Measurements from ENCODE around the gene ZC3HAV1. TPM values are rescaled to one million over a fixed set of nuclear protein-coding genes. Genes with fewer than 3 reads are reported as not detected.
"Not testable (repeated sequence)": the region's sequence is repeated elsewhere in the genome, so short reads cannot be mapped to it uniquely, and the experiment has no call there.

The ZC3HAV1 gene
- total RNA-seq, 1 experiment from 2014 or later: 38.0 TPM

DNA sequence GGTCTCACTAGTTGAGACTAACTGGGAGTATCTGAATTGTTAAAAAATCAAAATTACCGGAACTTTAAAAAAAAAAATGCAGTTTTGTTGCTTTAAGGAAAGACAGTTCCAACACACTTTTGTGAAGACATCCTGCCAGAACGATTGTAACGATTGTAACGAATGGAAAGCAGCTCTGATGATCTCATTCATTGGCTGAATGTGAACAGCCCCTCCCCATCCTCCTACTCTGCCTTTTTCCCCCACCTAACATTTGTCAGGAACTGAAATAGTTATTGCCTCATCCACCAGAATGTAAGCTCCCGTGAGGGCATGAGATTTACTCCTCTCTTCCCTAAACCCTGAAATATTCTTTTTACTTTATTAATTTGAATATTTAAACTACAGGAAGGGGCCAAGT lies 50.6 kb downstream of the ZC3HAV1 start (continued):
- no peak for TF ChIP-seq ATF6 (CRISPR knock-in tag; IDR thresholded peaks at IDR 0.05)

- Mint-ChIP-seq H3K4me1 (no peaks in the 10 kb centered on the region), H3K27me3 (ENCODE audit: low read depth) (no peaks in the 10 kb centered on the region), H3K4me3 (no peak overlapping the region), H3K36me3 (peaks cover 38% of the 10 kb centered on the region), H3K27ac (no peak overlapping the region; the same call in 1 of the 2 replicates), H3K9me3 (no peaks in the 10 kb centered on the region)
- DNase-seq (ENCODE audit: low spot score) (no peak), ATAC-seq (no peak)
- CTCF ChIA-PET: interaction anchor here (0.7 kb wide), 1 partner anchor 265 kb away, joined by 3 read pairs; no protein-coding TSS in a partner anchor
- TF ChIP-seq, protein P1, sequence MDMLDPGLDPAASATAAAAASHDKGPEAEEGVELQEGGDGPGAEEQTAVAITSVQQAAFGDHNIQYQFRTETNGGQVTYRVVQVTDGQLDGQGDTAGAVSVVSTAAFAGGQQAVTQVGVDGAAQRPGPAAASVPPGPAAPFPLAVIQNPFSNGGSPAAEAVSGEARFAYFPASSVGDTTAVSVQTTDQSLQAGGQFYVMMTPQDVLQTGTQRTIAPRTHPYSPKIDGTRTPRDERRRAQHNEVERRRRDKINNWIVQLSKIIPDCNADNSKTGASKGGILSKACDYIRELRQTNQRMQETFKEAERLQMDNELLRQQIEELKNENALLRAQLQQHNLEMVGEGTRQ (CRISPR knock-in tag; IDR thresholded peaks at IDR 0.05): no peak
- no peak for TF ChIP-seq ZNF121 (CRISPR knock-in tag; IDR thresholded peaks at IDR 0.05)
- TF ChIP-seq, protein P2, sequence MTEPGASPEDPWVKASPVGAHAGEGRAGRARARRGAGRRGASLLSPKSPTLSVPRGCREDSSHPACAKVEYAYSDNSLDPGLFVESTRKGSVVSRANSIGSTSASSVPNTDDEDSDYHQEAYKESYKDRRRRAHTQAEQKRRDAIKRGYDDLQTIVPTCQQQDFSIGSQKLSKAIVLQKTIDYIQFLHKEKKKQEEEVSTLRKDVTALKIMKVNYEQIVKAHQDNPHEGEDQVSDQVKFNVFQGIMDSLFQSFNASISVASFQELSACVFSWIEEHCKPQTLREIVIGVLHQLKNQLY (CRISPR knock-in tag; IDR thresholded peaks at IDR 0.05): no peak
- no peak for TF ChIP-seq E2F5 (CRISPR knock-in tag; IDR thresholded peaks at IDR 0.05)
- TF ChIP-seq, protein P3, sequence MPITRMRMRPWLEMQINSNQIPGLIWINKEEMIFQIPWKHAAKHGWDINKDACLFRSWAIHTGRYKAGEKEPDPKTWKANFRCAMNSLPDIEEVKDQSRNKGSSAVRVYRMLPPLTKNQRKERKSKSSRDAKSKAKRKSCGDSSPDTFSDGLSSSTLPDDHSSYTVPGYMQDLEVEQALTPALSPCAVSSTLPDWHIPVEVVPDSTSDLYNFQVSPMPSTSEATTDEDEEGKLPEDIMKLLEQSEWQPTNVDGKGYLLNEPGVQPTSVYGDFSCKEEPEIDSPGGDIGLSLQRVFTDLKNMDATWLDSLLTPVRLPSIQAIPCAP (CRISPR knock-in tag; IDR thresholded peaks at IDR 0.05): no peak
- TF ChIP-seq RORB (CRISPR knock-in tag; IDR thresholded peaks at IDR 0.05): no peak
- no peak for TF ChIP-seq SMAD4 (CRISPR knock-in tag; IDR thresholded peaks at IDR 0.05)
- no peak for TF ChIP-seq MYBL2 (CRISPR knock-in tag; IDR thresholded peaks at IDR 0.05)
- TF ChIP-seq, protein P4, sequence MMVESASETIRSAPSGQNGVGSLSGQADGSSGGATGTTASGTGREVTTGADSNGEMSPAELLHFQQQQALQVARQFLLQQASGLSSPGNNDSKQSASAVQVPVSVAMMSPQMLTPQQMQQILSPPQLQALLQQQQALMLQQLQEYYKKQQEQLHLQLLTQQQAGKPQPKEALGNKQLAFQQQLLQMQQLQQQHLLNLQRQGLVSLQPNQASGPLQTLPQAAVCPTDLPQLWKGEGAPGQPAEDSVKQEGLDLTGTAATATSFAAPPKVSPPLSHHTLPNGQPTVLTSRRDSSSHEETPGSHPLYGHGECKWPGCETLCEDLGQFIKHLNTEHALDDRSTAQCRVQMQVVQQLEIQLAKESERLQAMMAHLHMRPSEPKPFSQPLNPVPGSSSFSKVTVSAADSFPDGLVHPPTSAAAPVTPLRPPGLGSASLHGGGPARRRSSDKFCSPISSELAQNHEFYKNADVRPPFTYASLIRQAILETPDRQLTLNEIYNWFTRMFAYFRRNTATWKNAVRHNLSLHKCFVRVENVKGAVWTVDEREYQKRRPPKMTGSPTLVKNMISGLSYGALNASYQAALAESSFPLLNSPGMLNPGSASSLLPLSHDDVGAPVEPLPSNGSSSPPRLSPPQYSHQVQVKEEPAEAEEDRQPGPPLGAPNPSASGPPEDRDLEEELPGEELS (CRISPR knock-in tag; IDR thresholded peaks at IDR 0.05): no peak
- TF ChIP-seq FOXJ3 (CRISPR knock-in tag; IDR thresholded peaks at IDR 0.05; ENCODE audit: borderline replicate concordance): no peak
- POLR2A ChIA-PET: no interaction called here
Measured at GRCh38 chr7:139055674-139056073, 53.8 kb downstream of the ZC3HAV1 start.

GRCh38 chr7:139054656-139055055 lies 54.9 kb downstream of the ZC3HAV1 start:
- H3K4me3 Mint-ChIP-seq; H3K4me1 Mint-ChIP-seq; DNase-seq (ENCODE audit: low spot score); CTCF ChIA-PET; ATAC-seq; H3K27me3 Mint-ChIP-seq (ENCODE audit: low read depth); POLR2A ChIA-PET; H3K9me3 Mint-ChIP-seq: not testable (repeated sequence)
- peak overlapping the region; percentile 21 for H3K27ac Mint-ChIP-seq
- peaks cover 37% of the 10 kb centered on the region for H3K36me3 Mint-ChIP-seq

DNA sequence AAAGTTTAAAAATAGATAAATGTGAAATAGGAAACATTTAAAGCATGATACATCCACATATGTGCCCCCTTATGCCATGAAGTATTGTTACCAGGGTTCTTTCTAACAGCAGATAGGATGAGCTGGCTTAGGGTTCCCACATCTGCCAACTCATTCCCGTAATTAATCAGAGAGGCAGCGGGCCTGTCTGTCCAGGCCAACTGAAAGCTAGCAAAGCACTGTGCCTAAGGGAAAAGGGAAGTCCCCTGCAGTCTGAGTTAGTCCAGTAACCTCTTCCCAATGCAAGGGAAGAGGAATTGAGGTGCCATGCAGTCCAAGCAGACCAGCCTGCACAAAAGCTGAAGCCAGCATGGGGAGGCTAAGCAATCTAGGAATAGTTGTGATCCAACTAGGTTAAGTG lies 55.4 kb downstream of the ZC3HAV1 start:
- H3K27ac Mint-ChIP-seq: peak overlapping the region; percentile 21; the same call in 1 of the 2 replicates
- no peaks in the 10 kb centered on the region for H3K9me3 Mint-ChIP-seq
- H3K27me3 Mint-ChIP-seq (ENCODE audit: low read depth): no peaks in the 10 kb centered on the region
- H3K4me3 Mint-ChIP-seq: no peak overlapping the region
- ATAC-seq: no peak
- peaks cover 42% of the 10 kb centered on the region for H3K36me3 Mint-ChIP-seq
- DNase-seq (ENCODE audit: low spot score): no peak
- H3K4me1 Mint-ChIP-seq: no peaks in the 10 kb centered on the region
- POLR2A ChIA-PET: no interaction called here
- CTCF ChIA-PET: no interaction called here
- no peak for TF ChIP-seq E2F1 (CRISPR knock-in tag; IDR thresholded peaks at IDR 0.05)
- TF ChIP-seq, protein P2 (CRISPR knock-in tag; IDR thresholded peaks at IDR 0.05): no peak
- TF ChIP-seq, protein P5, sequence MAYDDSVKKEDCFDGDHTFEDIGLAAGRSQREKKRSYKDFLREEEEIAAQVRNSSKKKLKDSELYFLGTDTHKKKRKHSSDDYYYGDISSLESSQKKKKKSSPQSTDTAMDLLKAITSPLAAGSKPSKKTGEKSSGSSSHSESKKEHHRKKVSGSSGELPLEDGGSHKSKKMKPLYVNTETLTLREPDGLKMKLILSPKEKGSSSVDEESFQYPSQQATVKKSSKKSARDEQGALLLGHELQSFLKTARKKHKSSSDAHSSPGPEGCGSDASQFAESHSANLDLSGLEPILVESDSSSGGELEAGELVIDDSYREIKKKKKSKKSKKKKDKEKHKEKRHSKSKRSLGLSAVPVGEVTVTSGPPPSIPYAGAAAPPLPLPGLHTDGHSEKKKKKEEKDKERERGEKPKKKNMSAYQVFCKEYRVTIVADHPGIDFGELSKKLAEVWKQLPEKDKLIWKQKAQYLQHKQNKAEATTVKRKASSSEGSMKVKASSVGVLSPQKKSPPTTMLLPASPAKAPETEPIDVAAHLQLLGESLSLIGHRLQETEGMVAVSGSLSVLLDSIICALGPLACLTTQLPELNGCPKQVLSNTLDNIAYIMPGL (CRISPR knock-in tag; IDR thresholded peaks at IDR 0.05): no peak

Measured in WTC11 (cell line).